Left kidney (tissue), 2 donors: ENCODE measurements around the gene FOXP1. TPM values are rescaled to one million over a fixed set of nuclear protein-coding genes. Genes with fewer than 3 reads are reported as not detected.

Experiments
- DNase-seq: peaks from one replicate; pipeline ENCODE4 v3.0.0-alpha.2; 2013
- polyA plus RNA-seq: library from polyadenylated mRNA; unstranded; fragments of 120-200 nt; gene quantifications from one replicate; pipeline ENCODE4 v1.2.1, GENCODE V29; 2013; ENCODE audit not compliant: insufficient read length

The FOXP1 gene
- polyA plus RNA-seq, 1 donor: 46.7 TPM

GRCh38 chr3:71102111-71102983, 481.2 kb downstream of the FOXP1 start:
- no peak for DNase-seq

GRCh38 chr3:71101626-71102025, 481.9 kb downstream of the FOXP1 start:
- DNase-seq: no peak

GRCh38 chr3:71101014-71101413, 482.5 kb downstream of the FOXP1 start:
- DNase-seq: no peak

- DNase-seq: no peak
Measured at GRCh38 chr3:71099997-71100719, 483.4 kb downstream of the FOXP1 start.

GRCh38 chr3:71097557-71097956, 486.0 kb downstream of the FOXP1 start:
- DNase-seq: no peak

- no peak for DNase-seq
Measured at GRCh38 chr3:71095511-71096291, 487.8 kb downstream of the FOXP1 start.

GRCh38 chr3:71094658-71095209, 488.8 kb downstream of the FOXP1 start:
- DNase-seq: no peak

- DNase-seq: no peak
Measured at GRCh38 chr3:71092665-71093064, 490.9 kb downstream of the FOXP1 start.

- no peak for DNase-seq
Measured at GRCh38 chr3:71090207-71090606, 493.3 kb downstream of the FOXP1 start.

- no peak for DNase-seq
Measured at GRCh38 chr3:71089271-71089847, 494.2 kb downstream of the FOXP1 start.

GRCh38 chr3:71088742-71089141, 494.8 kb downstream of the FOXP1 start:
- no peak for DNase-seq

- no peak for DNase-seq
Measured at GRCh38 chr3:71088019-71088708, 495.4 kb downstream of the FOXP1 start.

- DNase-seq: no peak
Measured at GRCh38 chr3:71087143-71088018, 496.1 kb downstream of the FOXP1 start.

GRCh38 chr3:71086777-71087142, 496.8 kb downstream of the FOXP1 start:
- DNase-seq: no peak

- DNase-seq: no peak
Measured at GRCh38 chr3:71083726-71084131, 499.8 kb downstream of the FOXP1 start.

GRCh38 chr3:71082833-71083232, 500.7 kb downstream of the FOXP1 start:
- no peak for DNase-seq

- DNase-seq: no peak
Measured at GRCh38 chr3:71080517-71081083, 502.9 kb downstream of the FOXP1 start.

GRCh38 chr3:71078723-71079525, 504.6 kb downstream of the FOXP1 start:
- no peak for DNase-seq

- DNase-seq: no peak
Measured at GRCh38 chr3:71078199-71078598, 505.3 kb downstream of the FOXP1 start.
